H9 (cell line): ENCODE measurements around the gene DAPK2. TPM values are rescaled to one million over a fixed set of nuclear protein-coding genes. Genes with fewer than 3 reads are reported as not detected.

Experiments used
- DNase-seq: peaks from one replicate; pipeline ENCODE4 v3.0.0-alpha.2; 2017
- H2AFZ ChIP-seq: one replicate; pipeline ENCODE4 v1.6.1; 2013; ENCODE audit warnings: mild to moderate bottlenecking, low read length, control low read depth, moderate library complexity
- H2AK5ac ChIP-seq: 2 replicates; pipeline ENCODE4 v1.6.1; 2013; ENCODE audit warnings: low read length, control low read depth, mixed read lengths; ENCODE audit not compliant: insufficient read length
- H2BK120ac ChIP-seq: one replicate; pipeline ENCODE4 v1.6.1; 2013; ENCODE audit warnings: low read depth, mild to moderate bottlenecking, low read length, control low read depth, inconsistent platforms; ENCODE audit not compliant: poor library complexity, severe bottlenecking
- H2BK12ac ChIP-seq: 2 replicates; pipeline ENCODE4 v1.6.1; 2013; ENCODE audit warnings: low read length, control low read depth, mixed read lengths, low read depth; ENCODE audit not compliant: insufficient read length
- H2BK15ac ChIP-seq: 2 replicates; pipeline ENCODE4 v1.6.1; 2013; ENCODE audit warnings: low read depth, low read length, control low read depth
- H2BK20ac ChIP-seq: one replicate; pipeline ENCODE4 v1.6.1; 2013; ENCODE audit warnings: low read depth, mild to moderate bottlenecking, low read length, control low read depth, inconsistent platforms; ENCODE audit not compliant: poor library complexity, severe bottlenecking
- H2BK5ac ChIP-seq: 2 replicates; pipeline ENCODE4 v1.6.1; 2013; ENCODE audit warnings: low read length, control low read depth, mixed read lengths; ENCODE audit not compliant: insufficient read length
- H3K14ac ChIP-seq: 2 replicates; pipeline ENCODE4 v1.6.1; 2013; ENCODE audit warnings: low read length, control low read depth; ENCODE audit not compliant: insufficient read depth
- H3K18ac ChIP-seq: 2 replicates; pipeline ENCODE4 v1.6.1; 2013; ENCODE audit warnings: low read depth, mild to moderate bottlenecking, mixed read lengths, low read length, control low read depth; ENCODE audit not compliant: insufficient read length
- H3K23ac ChIP-seq: 2 replicates; pipeline ENCODE4 v1.6.1; 2013; ENCODE audit warnings: low read length, control low read depth, mixed read lengths, low read depth; ENCODE audit not compliant: insufficient read length
- H3K23me2 ChIP-seq: 2 replicates; pipeline ENCODE4 v1.6.1; 2013; ENCODE audit warnings: low read depth, mild to moderate bottlenecking, mixed read lengths, low read length, control low read depth; ENCODE audit not compliant: insufficient read length, poor library complexity, severe bottlenecking
- H3K27ac ChIP-seq: 2 replicates; pipeline ENCODE4 v1.5.1; 2013; ENCODE audit warnings: low read length, control low read depth, mixed read lengths, low read depth; ENCODE audit not compliant: insufficient read length
- H3K27me3 ChIP-seq: 2 replicates; pipeline ENCODE4 v1.6.1; 2013; ENCODE audit warnings: low read length, control low read depth, inconsistent platforms; ENCODE audit not compliant: insufficient read depth
- H3K4ac ChIP-seq: 2 replicates; pipeline ENCODE4 v1.6.1; 2013; ENCODE audit warnings: low read depth, mild to moderate bottlenecking, control low read depth, inconsistent platforms, low read length, moderate library complexity
- H3K4me1 ChIP-seq: 2 replicates; pipeline ENCODE4 v1.6.1; 2013; ENCODE audit warnings: low read length, control low read depth, inconsistent platforms; ENCODE audit not compliant: insufficient read depth
- H3K4me2 ChIP-seq: 2 replicates; pipeline ENCODE4 v1.6.1; 2013; ENCODE audit warnings: low read length, control low read depth, mixed read lengths; ENCODE audit not compliant: insufficient read length, insufficient read depth
- H3K56ac ChIP-seq: 2 replicates; pipeline ENCODE4 v1.6.1; 2013; ENCODE audit warnings: low read depth, mild to moderate bottlenecking, mixed read lengths, low read length, control low read depth; ENCODE audit not compliant: insufficient read length
- H3K79me1 ChIP-seq: 2 replicates; pipeline ENCODE4 v1.6.1; 2013; ENCODE audit warnings: low read depth, mild to moderate bottlenecking, moderate library complexity, low read length, control low read depth, inconsistent platforms; ENCODE audit not compliant: insufficient read depth, poor library complexity, severe bottlenecking
- H3K79me2 ChIP-seq: 2 replicates; pipeline ENCODE4 v1.6.1; 2013; ENCODE audit warnings: low read length, control low read depth, inconsistent platforms; ENCODE audit not compliant: insufficient read depth
- H3K9ac ChIP-seq: 2 replicates; pipeline ENCODE4 v1.6.1; 2013; ENCODE audit warnings: low read length, control low read depth, mixed read lengths; ENCODE audit not compliant: insufficient read length; ENCODE audit errors: extremely low read depth
- H3K9me3 ChIP-seq: one replicate; pipeline ENCODE4 v1.6.1; 2013; ENCODE audit warnings: low read depth, low read length, inconsistent platforms; ENCODE audit not compliant: control insufficient read depth
- H3T11ph ChIP-seq: one replicate; pipeline ENCODE4 v1.6.1; 2013; ENCODE audit warnings: mild to moderate bottlenecking, low read length, control low read depth, inconsistent platforms
- H4K20me1 ChIP-seq: one replicate; pipeline ENCODE4 v1.6.1; 2013; ENCODE audit not compliant: control insufficient read depth, insufficient read length, insufficient read depth
- H4K5ac ChIP-seq: 2 replicates; pipeline ENCODE4 v1.6.1; 2013; ENCODE audit warnings: low read depth, mild to moderate bottlenecking, mixed read lengths, low read length, control low read depth; ENCODE audit not compliant: insufficient read length
- H4K8ac ChIP-seq: replicated peaks from 2 replicates; pipeline ENCODE4 v1.6.1; 2013; ENCODE audit warnings: low read length, control low read depth, mixed read lengths, low read depth; ENCODE audit not compliant: insufficient read length
- H4K91ac ChIP-seq: 2 replicates; pipeline ENCODE4 v1.6.1; 2013; ENCODE audit warnings: low read depth, mild to moderate bottlenecking, moderate library complexity, mixed read lengths, low read length, control low read depth; ENCODE audit not compliant: insufficient read length
- H3K27ac Mint-ChIP-seq, 3 experiments: 2 replicates in 2 of 3; 3 replicates in 1 of 3; pipeline ENCODE4 v1.8.0; 2020 to 2021; ENCODE audit warnings: mixed read lengths in 3 of 3, mild to moderate bottlenecking in 1 of 3, moderate library complexity in 1 of 3
- H3K27me3 Mint-ChIP-seq: 2 replicates; pipeline ENCODE4 v1.8.0; 2021; ENCODE audit warnings: low read depth, mild to moderate bottlenecking, moderate library complexity, mixed read lengths
- H3K36me3 Mint-ChIP-seq, 3 experiments: 2 replicates in 2 of 3; 3 replicates in 1 of 3; pipeline ENCODE4 v1.8.0; 2020 to 2021; ENCODE audit warnings: low read depth in 3 of 3, mixed read lengths in 3 of 3; ENCODE audit not compliant: insufficient read depth in 1 of 3
- H3K4me1 Mint-ChIP-seq, 2 experiments: 2 replicates each; pipeline ENCODE4 v1.8.0; 2020; ENCODE audit warnings: mixed read lengths in 2 of 2
- H3K4me3 Mint-ChIP-seq, 2 experiments: 2 replicates in 1 of 2; 3 replicates in 1 of 2; pipeline ENCODE4 v1.8.0; 2020 to 2021; ENCODE audit warnings: mild to moderate bottlenecking in 2 of 2, mixed read lengths in 2 of 2, moderate library complexity in 1 of 2
- H3K9me3 Mint-ChIP-seq, 2 experiments: 2 replicates in 1 of 2; 3 replicates in 1 of 2; pipeline ENCODE4 v1.8.0; 2020; ENCODE audit warnings: mild to moderate bottlenecking in 2 of 2, mixed read lengths in 2 of 2, moderate library complexity in 1 of 2
- WGBS: extraction: QIAGEN DNeasy Blood & Tissue Kit; methylation state at CpG from one replicate; pipeline ENCODE4 v1.1.7; 2013; ENCODE audit warnings: missing lambda C conversion rate, low lambda C conversion rate, mixed read lengths; ENCODE audit not compliant: insufficient read length; ENCODE audit errors: extremely low coverage; 5-methylcytosine and 5-hydroxymethylcytosine counted together
- total RNA-seq: library from RNA; stranded (reverse); gene quantifications from 2 replicates; pipeline ENCODE4 v1.2.1, GENCODE V29; 2021
- TF ChIP-seq, protein P1 (sequence below): fragments of 200-600 bp; sonication (generic); conservative IDR thresholded peaks from 3 replicates; pipeline ENCODE4 v1.8.0; 2021; ENCODE audit warnings: antibody characterized with exemption, mild to moderate bottlenecking

DAPK2 gene
- total RNA-seq, 1 experiment from 2014 or later, result 3.5 TPM

DNA sequence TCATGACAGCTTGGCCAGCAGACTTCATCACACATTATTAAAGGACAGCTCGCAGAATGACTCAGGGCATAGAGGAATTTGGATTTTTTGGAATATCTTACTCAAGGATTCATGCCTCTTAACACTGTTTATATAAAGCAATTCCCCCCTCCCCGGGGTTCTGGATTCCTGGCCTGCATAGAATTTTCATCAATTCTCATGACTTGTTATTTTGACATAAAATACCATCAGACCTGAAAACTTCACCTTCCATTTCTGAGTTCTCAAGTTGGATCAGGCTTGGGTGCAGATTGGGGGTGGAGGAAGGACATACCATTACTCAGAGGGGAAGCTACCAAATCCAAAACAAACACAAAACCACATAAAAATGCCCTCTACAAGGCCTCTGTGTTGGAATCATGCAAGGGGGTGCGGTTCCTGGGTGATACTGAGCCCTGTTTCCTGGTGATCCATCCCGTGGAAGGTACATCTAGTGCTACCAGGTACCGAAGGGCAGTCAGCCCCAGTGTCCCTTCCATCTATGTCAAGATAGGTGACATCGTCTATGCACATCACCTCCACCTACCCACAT is 95.3 kb downstream of the DAPK2 start:
- H3K9ac ChIP-seq, result no peak overlapping the region
- no peaks in the 10 kb centered on the region for H3K4me1 ChIP-seq
- H3K27me3 ChIP-seq, result no peaks in the 10 kb centered on the region
- Mint-ChIP-seq H3K4me3 (no peak overlapping the region), H3K9me3 (no peaks in the 10 kb centered on the region), H3K4me1 (peaks cover 0 to under 1% of the 10 kb centered on the region in 2 experiments; a peak in 1 of 4 replicates), H3K36me3 (no peaks in the 10 kb centered on the region), H3K27ac (no peak overlapping the region), H3K27me3 (no peaks in the 10 kb centered on the region; the same call in 1 of the 2 replicates)
- H4K8ac ChIP-seq, result no peak overlapping the region
- no peak overlapping the region for H4K91ac ChIP-seq
- WGBS, result no CpG with 5 or more reads among the region's 6 CpGs
- no peaks in the 10 kb centered on the region for H4K20me1 ChIP-seq
- H2BK20ac ChIP-seq, result no peak overlapping the region
- no peaks in the 10 kb centered on the region; the same call in 1 of the 2 replicates for H3K79me2 ChIP-seq
- no peak overlapping the region for H4K5ac ChIP-seq
- H3T11ph ChIP-seq, result no peak overlapping the region
- no peak overlapping the region for H2BK120ac ChIP-seq
- TF ChIP-seq, protein P1, sequence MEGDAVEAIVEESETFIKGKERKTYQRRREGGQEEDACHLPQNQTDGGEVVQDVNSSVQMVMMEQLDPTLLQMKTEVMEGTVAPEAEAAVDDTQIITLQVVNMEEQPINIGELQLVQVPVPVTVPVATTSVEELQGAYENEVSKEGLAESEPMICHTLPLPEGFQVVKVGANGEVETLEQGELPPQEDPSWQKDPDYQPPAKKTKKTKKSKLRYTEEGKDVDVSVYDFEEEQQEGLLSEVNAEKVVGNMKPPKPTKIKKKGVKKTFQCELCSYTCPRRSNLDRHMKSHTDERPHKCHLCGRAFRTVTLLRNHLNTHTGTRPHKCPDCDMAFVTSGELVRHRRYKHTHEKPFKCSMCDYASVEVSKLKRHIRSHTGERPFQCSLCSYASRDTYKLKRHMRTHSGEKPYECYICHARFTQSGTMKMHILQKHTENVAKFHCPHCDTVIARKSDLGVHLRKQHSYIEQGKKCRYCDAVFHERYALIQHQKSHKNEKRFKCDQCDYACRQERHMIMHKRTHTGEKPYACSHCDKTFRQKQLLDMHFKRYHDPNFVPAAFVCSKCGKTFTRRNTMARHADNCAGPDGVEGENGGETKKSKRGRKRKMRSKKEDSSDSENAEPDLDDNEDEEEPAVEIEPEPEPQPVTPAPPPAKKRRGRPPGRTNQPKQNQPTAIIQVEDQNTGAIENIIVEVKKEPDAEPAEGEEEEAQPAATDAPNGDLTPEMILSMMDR, result no peak
- H3K18ac ChIP-seq, result no peak overlapping the region
- no peak overlapping the region for H2BK15ac ChIP-seq
- H2BK12ac ChIP-seq, result no peak overlapping the region
- H3K4ac ChIP-seq, result no peak overlapping the region
- H2AFZ ChIP-seq, result no peak overlapping the region
- H3K4me2 ChIP-seq, result no peak overlapping the region
- DNase-seq, result no peak
- no peak overlapping the region for H3K23ac ChIP-seq
- no peak overlapping the region for H3K27ac ChIP-seq
- no peak overlapping the region for H3K14ac ChIP-seq
- no peaks in the 10 kb centered on the region for H3K79me1 ChIP-seq
- H3K23me2 ChIP-seq, result no peaks in the 10 kb centered on the region
- no peak overlapping the region for H2BK5ac ChIP-seq
- no peak overlapping the region for H2AK5ac ChIP-seq
- H3K9me3 ChIP-seq, result no peaks in the 10 kb centered on the region
- H3K56ac ChIP-seq, result no peak overlapping the region
